NCI-H1105 (cell line): Measurements from ENCODE around the gene TRPC4.

Experiments used
- DNase-seq: peaks from one replicate; lab custom pipeline; 2025; lab: John Stamatoyannopoulos, UW

Gene TRPC4

DNA sequence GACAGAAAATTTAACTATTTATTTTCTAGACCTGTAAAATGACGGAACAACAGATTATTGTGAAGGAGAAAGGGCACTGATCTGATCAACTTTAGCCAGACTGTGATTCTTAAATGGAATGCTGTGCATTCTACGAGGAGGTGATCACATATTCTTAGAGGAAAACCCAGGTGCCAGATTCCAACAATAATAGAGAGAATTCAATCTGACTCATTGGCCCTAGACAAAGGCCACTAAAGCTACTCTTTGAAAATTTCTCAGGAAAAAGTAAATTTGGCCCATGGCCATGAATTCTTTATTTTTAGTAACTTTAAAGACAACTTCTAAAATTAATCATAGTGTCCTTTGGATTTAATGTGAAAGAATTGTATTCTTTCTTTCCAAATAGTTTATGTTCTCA is 212.4 kb downstream of the TRPC4 start:
- no peak for DNase-seq

GRCh38 chr13:37656247-37656940 is 213.2 kb downstream of the TRPC4 start:
- no peak for DNase-seq

DNA sequence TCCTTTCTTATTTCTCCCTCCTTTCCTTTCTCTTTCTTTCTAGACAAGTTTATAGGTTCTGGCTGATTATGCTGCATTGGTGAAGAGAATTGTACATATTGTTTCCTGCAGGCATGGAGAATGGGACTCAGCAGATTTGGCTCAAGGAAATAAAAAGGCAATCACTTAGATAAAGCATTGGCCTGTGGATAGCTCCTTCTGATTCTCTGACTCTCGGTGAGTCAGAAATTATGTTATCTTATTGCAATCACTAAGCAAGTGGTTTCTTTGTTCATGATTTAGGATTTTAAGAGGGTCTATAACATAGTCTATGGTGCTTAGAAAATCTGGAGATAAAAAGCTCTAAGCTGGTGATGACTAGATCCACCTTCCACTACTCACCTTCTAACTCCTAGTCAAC is 217.0 kb downstream of the TRPC4 start:
- DNase-seq = no peak

DNA sequence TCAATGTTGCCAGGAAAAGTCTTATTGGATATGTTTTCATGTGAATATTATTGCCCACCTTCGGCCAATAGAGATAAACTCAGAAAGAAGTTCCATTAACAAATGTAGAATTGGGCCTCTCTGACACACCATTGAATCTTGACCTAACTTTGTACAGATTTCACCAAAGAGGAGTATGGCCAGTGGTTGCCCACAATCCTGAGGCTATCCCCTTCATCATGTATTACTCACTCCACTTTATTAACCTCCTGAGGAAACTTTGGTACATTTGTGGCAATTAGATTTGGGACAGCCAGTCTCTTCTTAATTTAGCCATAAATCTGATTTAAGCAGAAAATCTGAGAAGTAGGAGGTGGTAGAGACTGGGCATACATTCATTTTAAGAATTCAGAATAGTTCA is 217.7 kb downstream of the TRPC4 start:
- no peak for DNase-seq

GRCh38 chr13:37648609-37649008 is 221.0 kb downstream of the TRPC4 start:
- DNase-seq = no peak

DNA sequence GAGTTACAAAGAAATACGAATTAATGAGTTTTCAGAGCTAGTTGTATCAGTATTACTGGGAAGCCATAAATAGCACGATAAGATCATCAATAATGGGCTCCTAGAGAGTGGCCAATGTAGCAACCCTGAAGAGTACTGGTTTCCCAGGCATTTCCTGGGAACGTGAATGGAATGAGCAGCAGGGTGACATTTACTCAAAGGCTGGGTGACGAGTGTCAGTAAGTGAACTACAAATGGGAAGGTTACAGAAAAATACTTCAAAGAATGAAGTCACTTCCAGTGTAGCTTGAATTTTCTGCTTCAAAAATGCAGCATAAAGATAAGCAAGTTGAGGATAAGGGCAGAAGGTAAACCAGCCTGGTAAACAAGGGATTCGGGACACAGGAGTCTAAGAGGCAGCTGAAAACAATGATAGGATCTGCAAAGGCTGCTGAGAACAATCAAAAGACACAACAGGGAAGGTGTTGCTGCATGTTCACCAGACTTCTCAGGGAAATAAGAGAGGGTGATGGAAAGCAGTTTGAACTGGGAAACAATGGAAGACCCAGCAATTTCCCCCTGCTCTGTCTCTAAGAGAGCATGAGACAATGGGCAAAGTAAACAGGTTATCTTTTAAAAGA is 222.4 kb downstream of the TRPC4 start:
- DNase-seq = no peak

GRCh38 chr13:37646531-37646930 is 223.0 kb downstream of the TRPC4 start:
- no peak for DNase-seq

GRCh38 chr13:37645181-37645740 is 224.3 kb downstream of the TRPC4 start:
- DNase-seq = no peak

- DNase-seq = no peak
Measured at GRCh38 chr13:37641391-37641790, 228.2 kb downstream of the TRPC4 start.

- DNase-seq = no peak
Measured at GRCh38 chr13:37640499-37640898, 229.1 kb downstream of the TRPC4 start.

- DNase-seq = no peak
Measured at GRCh38 chr13:37636701-37637100, 232.9 kb downstream of the TRPC4 start.

DNA sequence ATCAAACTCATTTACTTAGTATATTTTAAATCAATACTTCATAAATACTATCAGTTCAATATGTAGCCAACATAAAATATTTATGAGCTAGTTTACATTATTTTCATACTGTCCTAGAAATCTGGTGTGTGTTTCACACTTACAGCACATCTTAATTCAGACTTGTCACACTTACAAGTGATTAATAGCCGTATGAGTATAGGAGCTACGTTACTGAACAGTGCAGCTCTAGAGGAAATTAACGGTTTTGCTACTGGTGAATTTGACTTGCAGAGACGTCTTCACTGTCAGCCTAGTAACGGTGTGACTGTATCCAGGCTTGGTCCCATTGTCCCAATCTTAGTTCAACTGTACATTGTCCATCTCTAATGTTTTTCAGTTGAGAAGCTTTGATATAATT is 237.3 kb downstream of the TRPC4 start:
- DNase-seq = no peak

DNA sequence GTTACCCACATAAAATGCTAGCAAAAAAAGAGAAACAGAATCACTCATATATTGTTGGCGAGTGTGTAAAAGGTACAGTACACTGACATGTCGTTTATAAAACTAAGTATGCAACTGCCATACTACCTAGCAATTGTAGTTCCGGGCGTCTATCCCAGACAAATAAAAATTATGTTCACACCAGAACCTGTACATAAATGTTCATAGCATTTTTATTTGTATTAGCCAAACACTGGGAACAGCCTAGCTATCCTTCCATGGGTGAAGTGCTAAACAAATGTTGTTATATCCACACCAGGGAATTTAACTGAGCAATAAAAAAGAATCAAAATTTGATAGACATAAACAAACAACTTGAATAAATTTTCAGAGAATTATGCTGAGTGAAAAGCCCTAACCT is 242.1 kb downstream of the TRPC4 start:
- DNase-seq = peak; percentile 38

DNA sequence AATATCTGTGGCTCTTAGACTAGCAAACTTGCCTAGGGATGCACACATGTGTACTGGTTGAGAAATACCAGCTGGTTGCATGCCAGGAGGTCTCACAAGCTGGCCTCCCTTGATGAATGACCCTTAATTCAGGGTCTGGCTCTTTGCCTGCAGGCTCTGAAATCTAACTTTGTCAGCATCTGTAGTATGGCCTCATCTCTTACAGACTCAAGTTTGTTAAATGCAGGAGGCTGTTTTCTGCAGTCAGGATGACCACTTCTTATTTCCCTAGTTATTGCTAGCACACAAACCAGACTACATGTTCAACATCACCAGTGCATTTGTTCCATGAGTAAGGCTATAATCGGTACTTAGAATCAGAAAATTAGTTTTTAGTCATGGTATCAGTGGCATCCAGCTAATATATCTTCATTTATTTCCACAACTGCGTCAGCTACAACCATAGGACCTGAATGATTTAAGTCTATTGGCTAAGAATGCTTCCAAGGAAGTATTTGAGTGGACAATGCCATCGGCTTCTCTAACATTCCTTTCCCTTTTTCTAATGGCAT is 247.7 kb downstream of the TRPC4 start:
- no peak for DNase-seq

DNA sequence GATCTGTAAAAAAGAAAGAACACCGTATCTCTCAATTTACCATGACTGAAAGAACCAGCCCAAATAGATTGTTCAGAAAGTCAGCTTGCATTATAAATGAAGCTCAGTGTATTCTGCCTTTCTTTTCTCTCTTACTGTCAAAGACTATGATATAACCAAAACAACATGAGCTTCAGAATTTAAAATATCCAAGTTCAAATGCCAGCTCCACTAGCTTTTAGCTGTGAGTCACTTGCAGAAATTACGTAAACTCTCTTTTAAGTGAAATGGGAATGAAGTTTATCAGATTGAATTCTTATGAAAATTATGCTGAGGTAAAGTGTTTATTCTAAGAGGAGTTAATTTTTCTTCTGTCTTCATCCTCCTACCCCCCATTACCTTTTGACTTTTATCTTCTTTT is 251.0 kb downstream of the TRPC4 start:
- no peak for DNase-seq

DNA sequence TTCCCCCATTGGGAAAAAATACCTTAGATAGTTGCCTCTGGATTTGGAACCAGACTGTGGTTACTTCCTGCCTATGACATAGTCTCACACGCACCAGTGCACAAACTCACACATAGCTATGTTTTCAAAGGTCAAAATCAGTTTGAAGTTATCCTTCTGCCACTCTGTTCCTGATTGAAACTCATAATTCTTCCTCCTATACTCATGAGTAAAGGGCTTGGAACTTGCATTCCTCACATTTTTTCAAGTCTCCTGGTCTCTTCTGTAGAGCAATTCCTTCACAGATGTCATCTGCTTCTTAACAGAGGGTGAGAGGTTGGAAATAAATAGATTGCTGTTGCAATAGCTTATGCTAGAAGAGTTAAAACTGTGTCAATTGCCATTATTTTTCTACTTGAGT is 252.4 kb downstream of the TRPC4 start:
- DNase-seq = no peak

- no peak for DNase-seq
Measured at GRCh38 chr13:37616131-37616530, 253.4 kb downstream of the TRPC4 start.

DNA sequence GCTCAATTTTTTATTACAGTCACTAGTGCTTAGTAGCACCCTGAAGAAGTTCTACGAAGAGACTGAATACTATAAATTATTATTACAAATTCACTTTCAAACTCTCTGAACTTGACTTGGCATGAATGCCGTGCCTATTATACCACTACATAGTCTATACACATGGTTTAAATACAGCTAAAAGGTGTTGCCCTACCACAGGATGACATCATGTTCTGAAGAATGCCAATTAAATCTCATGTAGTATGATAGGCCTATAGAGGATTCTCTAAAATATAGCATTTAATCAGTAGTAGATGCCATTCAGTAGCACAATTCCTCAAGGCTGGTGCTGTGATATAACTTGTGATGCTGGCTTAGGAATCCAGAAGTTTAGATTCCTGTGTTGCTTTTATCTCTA is 254.3 kb downstream of the TRPC4 start:
- no peak for DNase-seq

- no peak for DNase-seq
Measured at GRCh38 chr13:37613638-37614037, 255.9 kb downstream of the TRPC4 start.

- no peak for DNase-seq
Measured at GRCh38 chr13:37613236-37613635, 256.3 kb downstream of the TRPC4 start.

DNA sequence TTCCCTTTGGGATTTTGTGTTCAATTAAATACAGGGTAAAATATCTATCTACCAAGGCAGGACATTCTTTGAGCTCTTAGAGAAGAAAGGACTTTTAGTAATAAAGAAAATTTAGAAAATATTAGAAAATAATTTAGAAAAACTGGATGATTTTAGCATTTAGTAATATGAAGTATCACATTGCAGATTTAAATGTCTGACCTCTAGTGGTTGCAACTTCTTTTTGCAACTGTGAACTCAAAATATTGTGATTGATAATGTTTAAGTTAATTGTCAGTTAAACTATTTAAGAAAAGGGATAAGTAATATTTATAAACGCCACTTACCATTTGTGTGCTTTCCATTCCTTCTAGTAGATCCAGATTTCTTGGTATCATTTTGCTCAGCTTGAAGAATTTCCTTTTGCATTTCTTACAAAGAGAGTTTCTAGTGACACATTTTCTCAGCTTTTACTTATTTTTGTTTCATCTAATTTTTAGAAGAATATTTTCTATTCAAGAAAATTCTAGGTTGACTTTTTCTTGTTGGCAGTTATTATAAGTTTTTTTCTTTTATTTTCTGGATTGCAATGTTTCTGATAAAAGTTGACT is 260.7 kb downstream of the TRPC4 start:
- DNase-seq = no peak

DNA sequence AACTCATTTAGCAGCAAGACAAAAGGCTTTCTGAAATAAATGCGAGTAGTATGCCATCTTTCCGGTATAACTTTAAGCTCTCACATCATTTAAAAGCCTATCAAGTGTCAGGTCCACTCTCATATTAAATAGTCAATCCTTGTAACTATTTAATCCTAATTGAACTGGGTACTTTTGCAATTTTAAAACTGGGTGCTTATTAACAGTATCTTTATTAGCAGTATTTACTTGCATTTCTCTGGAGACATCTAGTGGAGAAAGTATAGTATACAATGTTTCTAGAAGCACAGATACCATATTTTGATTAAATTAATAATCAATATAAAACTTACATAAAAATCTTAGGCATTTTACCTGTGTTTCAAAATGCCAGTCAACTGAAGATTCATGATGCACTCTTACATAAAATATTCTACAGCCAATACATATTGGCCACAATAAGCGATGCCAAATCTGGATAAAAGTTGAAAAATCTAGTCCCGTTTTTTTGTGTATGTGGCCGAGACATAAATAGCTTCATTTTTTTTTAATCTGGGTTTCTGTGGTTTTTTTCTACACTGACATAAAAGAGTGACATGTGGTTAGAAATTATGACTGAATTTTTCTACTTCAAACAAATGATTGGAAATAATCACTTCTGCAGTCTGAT is 266.7 kb downstream of the TRPC4 start:
- peak; percentile 2 for DNase-seq
